ENCODE measurements around the gene EVA1B. TPM values are rescaled to one million over a fixed set of nuclear protein-coding genes. Genes with fewer than 3 reads are reported as not detected.
A peak's percentile ranks its signal among the peaks of the same experiment; 100 is the strongest.

Gene EVA1B
- total and polyA plus RNA-seq, 11 donors, result 5.9 to 42.3 (median 12.0) TPM

GRCh38 chr1:36341626-36342320 lies 18.3 kb upstream of the EVA1B start:
- Histone ChIP-seq H3K27ac (no peak overlapping the region), H3K9me3 (no peaks in the 10 kb centered on the region), H3K36me3 (peaks cover 0 to 71% (median 42%) of the 10 kb centered on the region in 9 donors), H3K4me3 (no peak overlapping the region), H3K27me3 (no peaks in the 10 kb centered on the region), H3K4me1 (peaks cover 0 to 39% (median 27%) of the 10 kb centered on the region in 12 donors)
- intact Hi-C loops (cut with DNase I), result loop anchor here (1.0 to 5.0 kb wide), 5 partner anchors 78 to 81 kb away; no protein-coding TSS in a partner anchor
- no peak for TF ChIP-seq POLR2A (IDR thresholded peaks at IDR 0.05)
- no peak for TF ChIP-seq CTCF (IDR thresholded peaks at IDR 0.05)
- WGBS, 4 donors, result 84 to 93% (median 91%) methylated on average over 17 to 34 of the region's 34 CpGs
- ATAC-seq (no peak), DNase-seq (peak in 1 of 5 donors; percentile 63)

DNA sequence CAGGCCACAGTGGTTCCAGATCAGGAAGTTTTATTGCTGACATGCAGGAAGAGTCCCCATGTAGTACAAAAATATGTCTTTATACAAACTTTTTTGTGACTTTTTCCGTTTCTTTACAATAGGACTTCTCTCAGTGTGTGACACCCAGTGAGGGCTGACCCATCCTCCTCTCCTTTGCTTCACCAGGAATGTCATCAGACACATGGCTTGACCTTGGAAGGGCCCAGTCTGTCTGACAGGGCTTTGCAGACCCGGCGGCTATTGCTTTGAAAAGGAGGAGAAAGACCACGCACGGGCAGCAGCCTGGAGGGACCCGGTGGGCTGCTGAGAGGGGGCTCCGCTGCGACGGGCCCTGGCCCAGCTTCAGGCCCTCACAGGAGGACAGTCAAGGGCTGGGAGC lies 16.2 kb upstream of the EVA1B start:
- peak in 1 of 4 donors; percentile 14 for ATAC-seq
- H3K4me3 ChIP-seq, result no peak overlapping the region
- H3K27ac ChIP-seq, result peak overlapping the region in 7 of 12 donors; percentile 2 to 73 (median 28)
- peaks cover 0 to 52% (median 25%) of the 10 kb centered on the region in 9 donors for H3K36me3 ChIP-seq
- WGBS, 4 donors, result 73 to 81% (median 78%) methylated on average over 8 to 9 of the region's 9 CpGs
- intact Hi-C loops (cut with DNase I), result loop anchor here in 2 of 10 donors (5.0 kb wide), 1 partner anchor 83 kb away; no protein-coding TSS in a partner anchor
- no peaks in the 10 kb centered on the region for H3K9me3 ChIP-seq
- H3K27me3 ChIP-seq, result no peaks in the 10 kb centered on the region
- peaks cover 0 to 39% (median 27%) of the 10 kb centered on the region in 12 donors for H3K4me1 ChIP-seq
- TF ChIP-seq POLR2A (IDR thresholded peaks at IDR 0.05) (no peak), CTCF (IDR thresholded peaks at IDR 0.05) (no peak)
- peak in 1 of 5 donors; percentile 26 for DNase-seq

DNA sequence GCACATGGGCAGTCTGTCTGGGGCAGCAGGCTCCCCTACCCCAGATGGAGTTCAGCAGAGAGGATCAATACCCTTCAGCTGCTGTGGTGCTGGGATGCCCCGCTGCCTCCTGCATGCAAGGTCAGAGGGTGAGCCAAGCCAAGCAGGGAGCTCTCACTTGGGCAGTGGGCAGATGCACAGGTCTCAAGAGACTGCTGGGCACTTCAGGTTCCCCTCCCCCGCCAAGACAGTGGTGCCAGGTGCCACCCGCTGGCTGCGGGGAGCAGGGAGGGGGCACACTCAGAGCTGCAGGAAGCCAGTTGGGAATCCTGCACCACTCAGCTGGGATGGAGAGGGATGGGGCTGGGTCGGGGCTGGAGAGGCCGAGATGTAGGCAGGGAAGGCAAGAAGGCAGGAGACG lies 15.8 kb upstream of the EVA1B start:
- peak in 1 of 5 donors; percentile 47 for DNase-seq
- Histone ChIP-seq H3K27me3 (no peaks in the 10 kb centered on the region), H3K4me1 (peaks cover 0 to 39% (median 27%) of the 10 kb centered on the region in 12 donors), H3K9me3 (no peaks in the 10 kb centered on the region), H3K27ac (peak overlapping the region in 10 of 12 donors; percentile 22 to 73 (median 54)), H3K36me3 (peaks cover 0 to 48% (median 23%) of the 10 kb centered on the region in 9 donors), H3K4me3 (no peak overlapping the region)
- peak in 3 of 4 donors; percentile 10 to 19 (median 10) for ATAC-seq
- TF ChIP-seq POLR2A (IDR thresholded peaks at IDR 0.05) (no peak), CTCF (IDR thresholded peaks at IDR 0.05) (no peak)
- intact Hi-C loops (cut with DNase I), result no loop called here
- 68 to 79% (median 71%) methylated on average over 7 of the region's 7 CpGs for WGBS, 4 donors

DNA sequence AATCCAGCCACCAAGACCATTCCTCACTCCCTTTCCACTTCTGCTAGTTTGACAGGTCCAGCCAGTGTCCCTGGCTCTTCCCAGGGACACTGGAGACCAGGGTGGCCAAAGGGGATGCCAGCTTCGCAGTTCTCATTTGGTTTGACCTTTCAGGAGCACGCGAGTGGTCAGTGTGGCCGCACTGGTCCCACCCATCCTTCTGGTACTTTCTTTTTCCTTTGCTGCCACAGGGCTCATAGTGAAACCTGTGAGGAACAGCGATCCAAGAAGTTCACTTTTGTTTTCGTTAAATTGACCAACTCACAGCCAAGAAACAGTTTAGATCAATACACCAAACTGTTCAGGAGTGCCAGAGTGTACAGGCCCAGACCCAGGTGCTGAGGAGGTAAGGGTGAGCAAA lies 14.4 kb upstream of the EVA1B start:
- no peak overlapping the region for H3K4me3 ChIP-seq
- H3K27ac ChIP-seq, result peak overlapping the region in 5 of 12 donors; percentile 46 to 73 (median 63)
- 67 to 87% (median 74%) methylated on average over 6 of the region's 6 CpGs for WGBS, 4 donors
- H3K4me1 ChIP-seq, result peaks cover 0 to 31% (median 27%) of the 10 kb centered on the region in 12 donors
- intact Hi-C loops (cut with DNase I), result no loop called here
- H3K9me3 ChIP-seq, result no peaks in the 10 kb centered on the region
- no peak for TF ChIP-seq CTCF (IDR thresholded peaks at IDR 0.05)
- ATAC-seq, result no peak
- no peaks in the 10 kb centered on the region for H3K27me3 ChIP-seq
- DNase-seq, result no peak
- peaks cover 0 to 34% (median 11%) of the 10 kb centered on the region in 9 donors for H3K36me3 ChIP-seq

Data from heart left ventricle (tissue), 16 donors.